Activated CD8-positive, alpha-beta T cell treated with anti-CD3 and anti-CD28 coated beads, Interleukin-2, amount 10 ng/mL, durations not matched to agents 7 days and 5 days (primary cell): ENCODE data around the gene ZNF480. TPM values are rescaled to one million over a fixed set of nuclear protein-coding genes. Genes with fewer than 3 reads are reported as not detected.
"Not testable (repeated sequence)": the region's sequence is repeated elsewhere in the genome, so short reads cannot be mapped to it uniquely, and the experiment has no call there.

Source experiments
- ATAC-seq: fragments of 150-1000 bp; cut with Tn5 transposase; one replicate; pipeline ENCODE4 v1.10.0; 2021; ENCODE audit warnings: moderate library complexity
- CTCF ChIA-PET: fragments of 350-600 bp; sonication (Branson Sonifier 250); formaldehyde crosslinking; loops from one replicate; lab custom pipeline; 2021; ENCODE audit warnings: antibody characterized with exemption; lab: Charles Lee
- POLR2A ChIA-PET: fragments of 350-600 bp; sonication (Branson Sonifier 250); formaldehyde crosslinking; loops from one replicate; lab custom pipeline; 2021; ENCODE audit warnings: antibody characterized with exemption; lab: Charles Lee
- DNase-seq: peaks from one replicate; pipeline ENCODE4 v3.0.0-alpha.2; 2020
- H3K27ac Mint-ChIP-seq: one replicate; pipeline ENCODE4 v1.8.0; 2021; ENCODE audit warnings: mild to moderate bottlenecking, mixed read lengths
- H3K27me3 Mint-ChIP-seq: one replicate; pipeline ENCODE4 v1.8.0; 2021; ENCODE audit warnings: low read depth, mixed read lengths
- H3K36me3 Mint-ChIP-seq: one replicate; pipeline ENCODE4 v1.8.0; 2021; ENCODE audit warnings: low read depth, mixed read lengths
- H3K4me1 Mint-ChIP-seq: one replicate; pipeline ENCODE4 v1.8.0; 2021; ENCODE audit warnings: low read depth, mixed read lengths
- H3K4me3 Mint-ChIP-seq: one replicate; pipeline ENCODE4 v1.8.0; 2021; ENCODE audit warnings: mild to moderate bottlenecking, mixed read lengths
- H3K9me3 Mint-ChIP-seq: one replicate; pipeline ENCODE4 v1.8.0; 2022; ENCODE audit warnings: mixed read lengths; ENCODE audit not compliant: insufficient read depth
- total RNA-seq, 2 experiments: library from RNA; stranded (reverse); gene quantifications; one replicate each; pipeline ENCODE4 v1.2.3, GENCODE V29; 2021

ZNF480 gene
- total RNA-seq, 2 experiments from 2014 or later, result 15.2 to 15.7 TPM

GRCh38 chr19:52291781-52292180, 5.2 kb upstream of the ZNF480 start:
- Mint-ChIP-seq H3K27me3 (no peaks in the 10 kb centered on the region), H3K9me3 (peaks cover 43% of the 10 kb centered on the region), H3K27ac (no peak overlapping the region), H3K4me1 (peaks cover 2% of the 10 kb centered on the region), H3K36me3 (peaks cover 79% of the 10 kb centered on the region), H3K4me3 (no peak overlapping the region)
- CTCF ChIA-PET, result no interaction called here
- POLR2A ChIA-PET, result interaction anchor here (0.7 kb wide), 1 partner anchor 359 kb away, joined by 3 read pairs; no protein-coding TSS in a partner anchor
- DNase-seq, result no peak
- ATAC-seq, result no peak

DNA sequence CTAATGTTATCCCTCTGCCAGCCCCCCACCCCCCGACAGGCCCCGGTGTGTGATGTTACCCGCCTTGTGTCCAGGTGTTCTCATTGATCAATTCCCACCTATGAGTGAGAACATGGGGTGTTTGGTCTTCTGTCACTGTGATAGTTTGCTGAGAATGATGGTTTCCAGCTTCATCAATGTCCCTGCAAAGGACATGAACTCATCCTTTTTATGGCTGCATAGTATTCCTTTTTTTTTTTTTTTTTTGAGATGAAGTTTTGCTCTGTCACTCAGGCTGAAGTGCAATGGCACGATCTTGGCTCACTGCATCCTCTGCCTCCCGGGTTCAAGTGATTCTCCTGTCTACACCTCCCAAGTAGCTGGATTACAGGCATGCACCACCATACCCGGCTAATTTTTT, 4.0 kb upstream of the ZNF480 start:
- peaks cover 11% of the 10 kb centered on the region for H3K4me1 Mint-ChIP-seq
- ATAC-seq, H3K4me3 Mint-ChIP-seq, CTCF ChIA-PET, H3K27me3 Mint-ChIP-seq, DNase-seq, H3K27ac Mint-ChIP-seq, POLR2A ChIA-PET: not testable (repeated sequence)
- peaks cover 76% of the 10 kb centered on the region for H3K36me3 Mint-ChIP-seq
- peaks cover 36% of the 10 kb centered on the region for H3K9me3 Mint-ChIP-seq

GRCh38 chr19:52296400-52296772, 583 bp upstream of the ZNF480 start:
- peaks cover 16% of the 10 kb centered on the region for H3K4me1 Mint-ChIP-seq
- peak overlapping the region; percentile 67 for H3K27ac Mint-ChIP-seq
- peaks cover 37% of the 10 kb centered on the region for H3K9me3 Mint-ChIP-seq
- POLR2A ChIA-PET, result interaction anchor here (0.5 kb wide), 1 partner anchor 32 kb away, joined by 7 read pairs; no protein-coding TSS in a partner anchor
- H3K4me3 Mint-ChIP-seq, result peak overlapping the region; percentile 79
- H3K36me3 Mint-ChIP-seq, result peaks cover 79% of the 10 kb centered on the region
- no peaks in the 10 kb centered on the region for H3K27me3 Mint-ChIP-seq
- ATAC-seq (no peak), DNase-seq (no peak)
- CTCF ChIA-PET, result no interaction called here

DNA sequence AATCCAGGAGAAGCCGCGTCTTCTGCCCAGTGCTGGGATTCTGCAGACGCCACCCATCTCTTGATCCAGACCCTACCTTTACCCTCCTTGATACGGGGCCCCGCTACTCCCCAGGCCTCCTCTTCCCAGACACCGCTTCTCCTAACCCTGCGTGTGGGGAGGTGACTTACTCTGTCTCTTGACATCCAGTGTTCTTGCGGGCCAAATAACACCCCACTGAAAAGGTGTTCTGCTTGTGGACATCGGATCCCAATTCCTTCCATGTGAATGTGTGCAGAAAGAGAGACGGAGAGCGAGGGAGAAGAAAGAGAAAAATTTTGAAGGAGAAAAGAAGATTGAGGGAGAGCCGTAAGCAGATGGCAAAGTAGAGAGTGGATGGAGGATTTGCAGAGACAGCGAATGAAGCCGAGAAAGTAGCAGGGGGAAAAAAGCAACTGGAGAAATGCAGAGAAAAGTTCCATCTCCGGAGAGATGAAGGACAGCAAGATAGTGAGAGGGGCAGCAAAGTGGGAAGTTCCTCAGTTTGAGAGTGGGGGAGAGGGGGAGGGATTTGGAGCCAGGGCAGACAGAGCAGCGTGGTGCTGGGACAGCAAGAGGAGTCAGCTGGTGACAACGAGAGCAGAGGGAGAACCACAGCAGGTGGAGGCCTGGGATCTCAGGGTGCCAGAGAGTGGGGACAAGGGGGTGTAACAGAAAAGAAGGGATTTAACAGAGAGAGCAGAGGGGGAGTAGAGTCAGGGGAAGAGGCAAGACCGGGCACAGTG, 814 bp downstream of the ZNF480 start:
- ATAC-seq, result no peak
- DNase-seq, result no peak
- no peaks in the 10 kb centered on the region for H3K27me3 Mint-ChIP-seq
- H3K4me1 Mint-ChIP-seq, result peaks cover 16% of the 10 kb centered on the region
- H3K36me3 Mint-ChIP-seq, result peaks cover 80% of the 10 kb centered on the region
- CTCF ChIA-PET, result no interaction called here
- peak overlapping the region; percentile 88 for H3K4me3 Mint-ChIP-seq
- peaks cover 33% of the 10 kb centered on the region for H3K9me3 Mint-ChIP-seq
- H3K27ac Mint-ChIP-seq, result peak overlapping the region; percentile 93
- POLR2A ChIA-PET, result no interaction called here

DNA sequence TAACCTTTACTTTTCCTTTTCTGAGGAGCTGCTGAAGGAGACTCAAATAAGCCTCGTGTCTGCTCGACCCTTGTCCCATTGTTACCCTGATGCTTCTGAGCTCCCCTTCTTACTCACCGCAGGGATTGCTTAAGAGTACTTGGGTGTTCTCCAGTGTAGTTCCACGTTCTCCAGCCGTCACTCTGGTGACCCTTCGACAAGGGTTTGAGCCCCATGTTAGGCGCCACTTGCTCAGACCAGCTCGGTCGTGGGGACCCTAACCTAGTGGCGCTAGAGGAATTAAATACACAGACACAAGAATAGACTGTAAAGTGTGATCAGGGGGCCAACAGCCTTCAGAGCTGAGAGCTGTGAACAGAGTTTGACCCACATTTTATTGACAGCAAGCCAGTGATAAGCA, 10.3 kb downstream of the ZNF480 start:
- DNase-seq (peak; percentile 22), ATAC-seq (no peak)
- ChIA-PET POLR2A (no interaction called here), CTCF (no interaction called here)
- H3K4me1 Mint-ChIP-seq, result no peaks in the 10 kb centered on the region
- H3K36me3 Mint-ChIP-seq, result peaks cover 85% of the 10 kb centered on the region
- H3K27ac Mint-ChIP-seq, result no peak overlapping the region
- peaks cover 60% of the 10 kb centered on the region for H3K9me3 Mint-ChIP-seq
- H3K4me3 Mint-ChIP-seq, result no peak overlapping the region
- H3K27me3 Mint-ChIP-seq, result no peaks in the 10 kb centered on the region

GRCh38 chr19:52322429-52322828, 25.5 kb downstream of the ZNF480 start:
- ATAC-seq, result no peak
- Mint-ChIP-seq H3K4me1 (no peaks in the 10 kb centered on the region), H3K36me3 (peaks cover 71% of the 10 kb centered on the region)

DNA sequence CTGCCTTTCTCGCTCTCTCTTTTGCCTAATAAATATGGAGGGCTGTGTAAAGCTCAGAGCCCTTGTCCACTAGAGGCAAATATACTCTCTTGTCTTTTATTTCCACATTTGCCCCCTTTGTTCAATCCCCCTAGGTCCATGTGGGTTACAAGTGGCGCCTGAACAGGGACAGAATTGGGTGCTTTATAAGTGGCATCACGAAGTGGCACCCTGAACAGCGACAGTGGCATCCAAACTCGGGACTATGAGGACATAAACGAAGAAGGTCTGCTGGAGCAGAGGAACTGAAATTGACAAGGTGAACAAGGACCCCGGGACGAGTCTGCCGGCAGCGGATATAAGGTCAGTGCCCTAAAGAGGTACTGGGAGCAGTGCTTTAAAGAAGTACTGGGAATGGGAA, 34.8 kb downstream of the ZNF480 start:
- no peaks in the 10 kb centered on the region for H3K27me3 Mint-ChIP-seq
- peaks cover 8% of the 10 kb centered on the region for H3K4me1 Mint-ChIP-seq
- H3K36me3 Mint-ChIP-seq, result peaks cover 15% of the 10 kb centered on the region
- no peak overlapping the region for H3K4me3 Mint-ChIP-seq
- peaks cover 46% of the 10 kb centered on the region for H3K9me3 Mint-ChIP-seq
- DNase-seq (no peak), ATAC-seq (no peak)
- ChIA-PET CTCF (no interaction called here), POLR2A (no interaction called here)
- no peak overlapping the region for H3K27ac Mint-ChIP-seq

More at GRCh38 chr19:52322429-52322828, 25.5 kb downstream of the ZNF480 start:
- ChIA-PET CTCF (no interaction called here), POLR2A (no interaction called here)
- H3K27me3 Mint-ChIP-seq, result no peaks in the 10 kb centered on the region
- no peak for DNase-seq
- no peak overlapping the region for H3K27ac Mint-ChIP-seq
- H3K4me3 Mint-ChIP-seq, result no peak overlapping the region
- peaks cover 78% of the 10 kb centered on the region for H3K9me3 Mint-ChIP-seq

GRCh38 chr19:52335768-52336116, 38.8 kb downstream of the ZNF480 start:
- H3K9me3 Mint-ChIP-seq, result peaks cover 39% of the 10 kb centered on the region
- H3K4me1 Mint-ChIP-seq, result peaks cover 13% of the 10 kb centered on the region
- ChIA-PET CTCF (interaction anchor here (0.6 kb wide), 1 partner anchor 11 kb away, joined by 4 read pairs; no protein-coding TSS in a partner anchor), POLR2A (interaction anchor here (0.6 to 1.0 kb wide), 5 partner anchors 11 to 432 kb away, joined by 3 to 5 read pairs (median 3); partner anchors contain the start of gene ZNF880)
- H3K36me3 Mint-ChIP-seq, result peaks cover 37% of the 10 kb centered on the region
- peak overlapping the region; percentile 97 for H3K4me3 Mint-ChIP-seq
- peak; percentile 41 for ATAC-seq
- no peaks in the 10 kb centered on the region for H3K27me3 Mint-ChIP-seq
- H3K27ac Mint-ChIP-seq, result peak overlapping the region; percentile 99
- DNase-seq, result no peak

DNA sequence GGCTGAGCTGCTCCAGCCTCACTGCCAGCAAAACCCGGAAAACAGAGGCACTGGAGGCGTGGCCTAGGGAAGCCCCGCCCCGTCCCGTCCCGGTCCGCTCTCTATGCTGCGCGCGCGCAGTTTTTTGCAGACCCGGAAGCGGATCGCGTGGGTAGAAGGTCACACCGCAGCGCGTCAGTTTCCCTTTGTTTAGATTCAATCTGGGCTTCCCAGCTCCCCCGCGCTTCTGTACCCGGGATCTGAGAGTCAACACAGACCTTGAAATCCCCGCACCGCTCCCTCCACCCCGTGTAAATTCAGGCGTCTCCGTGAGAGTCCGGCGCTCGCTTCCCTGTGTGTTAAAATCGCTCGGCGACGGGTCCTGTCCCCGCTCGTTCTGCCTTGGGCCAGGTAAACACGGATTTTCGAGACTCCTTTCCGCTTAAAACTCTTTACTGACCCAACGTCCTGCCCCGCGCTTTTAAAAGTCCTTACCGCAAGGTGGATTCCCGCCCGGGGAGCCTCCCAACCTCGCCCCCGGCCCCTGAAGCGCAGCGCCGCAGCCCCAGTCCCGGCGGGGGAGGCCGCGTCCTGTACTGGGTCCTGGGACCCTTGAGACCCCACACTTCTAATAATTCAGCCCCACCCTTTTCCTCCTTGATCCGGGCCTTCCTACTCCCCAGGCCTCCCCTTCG, 39.3 kb downstream of the ZNF480 start, which contains the start of gene ZNF610:
TSS of gene ZNF610 (plus strand) at position 127 of the 674 bp plus-strand sequence. CDS start 12,930 bp downstream, outside the sequence.
- H3K9me3 Mint-ChIP-seq, result peaks cover 34% of the 10 kb centered on the region
- H3K4me1 Mint-ChIP-seq, result peaks cover 13% of the 10 kb centered on the region
- H3K27me3 Mint-ChIP-seq, result no peaks in the 10 kb centered on the region
- ChIA-PET POLR2A (interaction anchor here (0.7 to 1.0 kb wide), 4 partner anchors 11 to 191 kb away, joined by 3 to 5 read pairs (median 3); partner anchors contain the start of gene ZNF880), CTCF (interaction anchor here (0.6 kb wide), 1 partner anchor 12 kb away, joined by 4 read pairs; no protein-coding TSS in a partner anchor)
- peak; percentile 93 for DNase-seq
- H3K36me3 Mint-ChIP-seq, result peaks cover 39% of the 10 kb centered on the region
- H3K27ac Mint-ChIP-seq, result peak within 1 kb of the TSS; percentile 99
- ATAC-seq, result peak; percentile 95
- peak within 1 kb of the TSS; percentile 97 for H3K4me3 Mint-ChIP-seq

GRCh38 chr19:52336791-52337381, 39.9 kb downstream of the ZNF480 start:
- peak overlapping the region; percentile 97 for H3K4me3 Mint-ChIP-seq
- DNase-seq (no peak), ATAC-seq (no peak)
- H3K27ac Mint-ChIP-seq, result peak overlapping the region; percentile 99
- ChIA-PET CTCF (no interaction called here), POLR2A (interaction anchor here (1.0 kb wide), 1 partner anchor 10 kb away, joined by 4 read pairs; no protein-coding TSS in a partner anchor)
- no peaks in the 10 kb centered on the region for H3K27me3 Mint-ChIP-seq
- H3K36me3 Mint-ChIP-seq, result peaks cover 40% of the 10 kb centered on the region
- peaks cover 29% of the 10 kb centered on the region for H3K9me3 Mint-ChIP-seq
- peaks cover 13% of the 10 kb centered on the region for H3K4me1 Mint-ChIP-seq

DNA sequence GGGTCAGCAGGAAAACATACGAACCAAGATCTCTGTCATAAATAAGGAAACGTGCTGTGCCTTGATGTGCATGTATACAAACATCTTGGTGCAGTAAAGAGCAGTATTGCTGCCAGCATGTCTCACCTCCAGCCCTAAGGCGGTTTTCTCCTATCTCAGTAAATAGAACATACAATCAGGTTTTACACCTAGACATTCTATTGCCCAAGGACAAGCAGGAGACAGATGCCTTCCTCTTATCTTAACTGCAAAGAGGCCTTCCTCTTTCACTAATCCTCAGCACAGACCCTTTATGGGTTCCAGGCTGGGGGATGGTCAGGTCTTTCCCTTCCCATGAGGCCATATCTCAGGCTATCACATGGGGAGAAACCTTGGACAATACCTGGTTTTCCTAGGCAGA, 42.1 kb downstream of the ZNF480 start:
- Mint-ChIP-seq H3K36me3 (peaks cover 38% of the 10 kb centered on the region), H3K4me1 (peaks cover 13% of the 10 kb centered on the region), H3K9me3 (peaks cover 13% of the 10 kb centered on the region)
- H3K27me3 Mint-ChIP-seq, DNase-seq, ATAC-seq, H3K27ac Mint-ChIP-seq, H3K4me3 Mint-ChIP-seq, POLR2A ChIA-PET, CTCF ChIA-PET: not testable (repeated sequence)
